ENCODE data around the gene TSHZ2.

DNA sequence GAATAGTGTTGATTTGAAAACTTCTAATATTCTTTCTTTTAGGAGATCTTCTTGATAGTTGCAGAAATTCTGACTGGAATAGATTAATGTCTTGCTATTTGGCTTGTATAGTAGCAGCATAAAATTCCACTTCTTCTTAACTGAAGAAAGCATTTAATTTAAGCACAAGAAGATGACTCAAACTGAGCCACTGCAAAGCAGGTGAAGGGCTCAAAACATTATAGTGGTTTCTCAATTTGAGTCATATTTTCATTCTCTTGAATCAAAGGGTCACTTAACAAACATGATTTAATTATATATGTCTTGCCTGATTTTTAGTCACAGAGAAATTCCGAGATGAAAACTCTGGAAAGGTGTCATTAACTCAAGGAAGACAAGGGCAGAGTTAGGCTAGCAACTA lies 382.2 kb downstream of the TSHZ2 start:
- TF ChIP-seq FOXM1 (IDR thresholded peaks at IDR 0.05; ENCODE audit: borderline replicate concordance, low read depth) (no peak), CEBPB (IDR thresholded peaks at IDR 0.05) (no peak), TCF12 (IDR thresholded peaks at IDR 0.05; ENCODE audit: low read depth) (no peak), EP300 (IDR thresholded peaks at IDR 0.05; ENCODE audit: borderline replicate concordance) (no peak), RAD21 (IDR thresholded peaks at IDR 0.05; ENCODE audit: low read depth) (no peak), TAF1 (IDR thresholded peaks at IDR 0.05; ENCODE audit: low read depth) (no peak), EGR1 (IDR thresholded peaks at IDR 0.05) (no peak), YY1 (IDR thresholded peaks at IDR 0.05; ENCODE audit: low read depth) (no peak), ZBTB7A (IDR thresholded peaks at IDR 0.05; ENCODE audit: low read depth) (no peak)
- TF ChIP-seq, protein P1, sequence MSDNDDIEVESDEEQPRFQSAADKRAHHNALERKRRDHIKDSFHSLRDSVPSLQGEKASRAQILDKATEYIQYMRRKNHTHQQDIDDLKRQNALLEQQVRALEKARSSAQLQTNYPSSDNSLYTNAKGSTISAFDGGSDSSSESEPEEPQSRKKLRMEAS (IDR thresholded peaks at IDR 0.05): no peak
- TF ChIP-seq, protein P2, sequence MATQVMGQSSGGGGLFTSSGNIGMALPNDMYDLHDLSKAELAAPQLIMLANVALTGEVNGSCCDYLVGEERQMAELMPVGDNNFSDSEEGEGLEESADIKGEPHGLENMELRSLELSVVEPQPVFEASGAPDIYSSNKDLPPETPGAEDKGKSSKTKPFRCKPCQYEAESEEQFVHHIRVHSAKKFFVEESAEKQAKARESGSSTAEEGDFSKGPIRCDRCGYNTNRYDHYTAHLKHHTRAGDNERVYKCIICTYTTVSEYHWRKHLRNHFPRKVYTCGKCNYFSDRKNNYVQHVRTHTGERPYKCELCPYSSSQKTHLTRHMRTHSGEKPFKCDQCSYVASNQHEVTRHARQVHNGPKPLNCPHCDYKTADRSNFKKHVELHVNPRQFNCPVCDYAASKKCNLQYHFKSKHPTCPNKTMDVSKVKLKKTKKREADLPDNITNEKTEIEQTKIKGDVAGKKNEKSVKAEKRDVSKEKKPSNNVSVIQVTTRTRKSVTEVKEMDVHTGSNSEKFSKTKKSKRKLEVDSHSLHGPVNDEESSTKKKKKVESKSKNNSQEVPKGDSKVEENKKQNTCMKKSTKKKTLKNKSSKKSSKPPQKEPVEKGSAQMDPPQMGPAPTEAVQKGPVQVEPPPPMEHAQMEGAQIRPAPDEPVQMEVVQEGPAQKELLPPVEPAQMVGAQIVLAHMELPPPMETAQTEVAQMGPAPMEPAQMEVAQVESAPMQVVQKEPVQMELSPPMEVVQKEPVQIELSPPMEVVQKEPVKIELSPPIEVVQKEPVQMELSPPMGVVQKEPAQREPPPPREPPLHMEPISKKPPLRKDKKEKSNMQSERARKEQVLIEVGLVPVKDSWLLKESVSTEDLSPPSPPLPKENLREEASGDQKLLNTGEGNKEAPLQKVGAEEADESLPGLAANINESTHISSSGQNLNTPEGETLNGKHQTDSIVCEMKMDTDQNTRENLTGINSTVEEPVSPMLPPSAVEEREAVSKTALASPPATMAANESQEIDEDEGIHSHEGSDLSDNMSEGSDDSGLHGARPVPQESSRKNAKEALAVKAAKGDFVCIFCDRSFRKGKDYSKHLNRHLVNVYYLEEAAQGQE (IDR thresholded peaks at IDR 0.05; ENCODE audit: low read depth): no peak

Data from Ishikawa (cell line).